HG03460 (cell line): ENCODE results near the gene OR56A4.

ENCODE experiments used
- ATAC-seq: cut with Tn5 transposase; IDR thresholded peaks from one replicate; pipeline ENCODE4 v1.9.1; 2021; ENCODE audit not compliant: unreplicated experiment

The OR56A4 gene

GRCh38 chr11:6006846-6007245 is at the start of gene OR56A4:
Gene OR56A4 (minus strand): TSS chr11:6006946. CDS start chr11:6002992, 3,954 bp downstream.
- no peak for ATAC-seq

DNA sequence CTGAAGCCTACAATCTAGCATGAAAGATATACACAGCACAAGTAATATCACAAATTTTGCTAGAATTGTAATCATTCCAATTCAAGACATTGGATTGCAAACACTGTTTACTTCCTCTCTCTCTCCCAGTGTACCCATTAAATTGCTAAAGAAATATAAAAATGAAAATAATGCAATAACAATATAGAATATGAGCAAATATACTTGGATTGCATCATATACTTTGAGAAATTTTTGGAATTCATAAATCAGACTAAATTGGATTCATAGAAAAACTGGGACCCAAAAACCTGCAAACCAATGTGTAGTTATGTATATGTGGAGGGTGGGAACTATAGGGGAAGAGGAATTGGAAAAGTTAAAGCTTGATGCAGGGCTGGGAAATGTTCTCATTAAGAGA is 48.8 kb upstream of the OR56A4 start:
- ATAC-seq: no peak

DNA sequence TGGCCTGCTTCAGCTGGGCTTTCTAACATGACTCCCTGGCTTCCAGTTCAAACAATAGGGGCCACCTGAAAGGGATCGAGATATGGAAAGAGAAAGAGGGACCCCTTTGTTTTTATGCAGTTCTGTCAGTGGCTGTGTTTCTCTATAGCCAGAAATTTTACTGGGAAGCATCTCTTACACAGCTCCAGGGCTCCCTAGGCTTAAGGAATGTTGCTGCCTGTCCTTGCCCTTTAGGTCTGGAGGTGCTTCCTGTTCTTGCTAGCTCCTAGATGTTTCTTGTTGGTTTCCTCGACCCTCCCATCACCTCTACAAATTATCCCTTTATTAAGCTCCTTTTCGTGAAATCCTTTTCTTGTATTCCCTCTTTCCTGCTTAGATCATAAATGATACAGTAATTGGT is 45.6 kb upstream of the OR56A4 start:
- no peak for ATAC-seq

DNA sequence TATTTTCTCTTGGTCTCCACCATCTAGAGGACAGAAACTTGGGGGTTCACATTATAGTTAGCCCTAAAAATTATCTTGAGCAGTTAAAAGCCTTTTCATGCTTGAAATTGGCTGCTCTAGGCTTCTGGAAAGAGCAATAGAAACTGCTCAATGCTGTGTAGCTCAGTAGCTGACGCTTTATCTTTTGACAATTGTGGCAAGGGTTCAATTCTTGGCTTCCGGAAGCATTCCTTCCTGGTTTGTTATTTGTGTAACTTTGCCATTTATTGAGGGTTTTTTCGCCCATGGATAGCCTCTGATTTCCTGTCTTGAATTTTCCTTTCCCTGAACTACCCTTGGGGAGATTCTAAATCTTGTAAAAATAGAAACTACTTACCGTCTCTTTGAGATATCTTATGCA is 34.1 kb upstream of the OR56A4 start:
- ATAC-seq: no peak

- ATAC-seq: no peak
Observed at GRCh38 chr11:6030708-6031405, 24.1 kb upstream of the OR56A4 start, which contains the start of gene OR56A1. Gene OR56A1 (minus strand): TSS chr11:6030758. CDS start chr11:6027692, 3,066 bp downstream.

DNA sequence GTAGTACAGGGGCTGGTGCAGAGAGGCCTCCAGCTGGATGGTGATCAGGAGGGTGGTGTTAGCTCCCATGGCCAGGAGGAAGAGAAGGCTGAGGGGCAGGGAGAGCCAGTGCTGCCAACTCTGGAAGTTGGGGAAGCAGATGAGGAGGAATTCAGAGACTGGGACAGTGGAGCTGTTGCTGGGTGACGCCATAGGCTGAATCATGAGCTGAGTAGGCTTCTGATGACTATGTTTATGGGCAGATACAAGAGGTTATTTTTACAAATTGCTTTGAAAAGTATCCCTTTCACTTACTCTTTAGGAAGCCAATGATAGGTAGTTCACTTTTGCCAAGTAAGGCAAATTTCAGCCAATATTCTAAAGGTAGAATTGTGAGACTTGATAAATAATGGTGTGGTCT is 20.8 kb upstream of the OR56A4 start:
- ATAC-seq: no peak

GRCh38 chr11:6025056-6025455 is 18.3 kb upstream of the OR56A4 start:
- ATAC-seq: no peak

DNA sequence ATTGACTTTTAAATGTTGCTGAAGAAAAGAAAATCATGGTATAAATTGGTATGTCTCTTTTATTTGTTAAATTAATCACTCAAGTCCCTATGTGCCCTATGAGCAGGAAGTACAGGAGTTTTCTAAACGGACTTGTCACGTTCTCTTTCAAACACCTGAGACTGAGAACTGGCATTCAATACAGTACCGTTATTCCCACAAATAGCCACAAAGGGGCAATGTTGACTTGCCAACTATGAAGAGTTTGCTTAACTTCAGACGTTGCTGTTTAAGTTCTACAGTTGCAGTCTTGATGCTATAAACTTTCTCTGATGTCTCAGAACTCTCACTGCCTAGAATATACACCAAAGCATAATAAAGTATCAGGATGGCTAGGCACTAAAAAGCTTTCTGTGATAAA is 16.2 kb upstream of the OR56A4 start:
- ATAC-seq: no peak

DNA sequence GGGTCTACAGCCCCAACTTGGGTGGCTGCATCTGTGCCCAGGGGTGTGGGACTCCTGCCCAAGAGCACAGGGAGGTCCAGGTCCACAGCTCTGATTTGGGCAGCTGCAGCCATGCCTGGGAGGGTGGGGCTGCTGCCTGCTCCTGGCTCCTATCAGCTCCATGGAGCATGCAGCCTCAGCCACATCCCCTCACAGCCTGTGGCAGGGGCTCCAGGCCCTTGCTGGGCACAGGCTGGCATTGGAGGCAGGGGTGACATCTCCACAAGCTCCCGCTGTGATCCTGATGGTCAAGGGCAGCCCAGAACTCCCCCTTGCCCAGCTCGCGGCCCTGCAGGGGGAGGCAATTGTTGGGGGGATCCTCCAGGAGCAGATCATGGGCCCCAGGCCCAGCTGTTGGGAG is 6.3 kb upstream of the OR56A4 start:
- no peak for ATAC-seq

- ATAC-seq: no peak
Observed at GRCh38 chr11:6012035-6012668, 5.4 kb upstream of the OR56A4 start.

- no peak for ATAC-seq
Observed at GRCh38 chr11:6006395-6006794, 351 bp downstream of the OR56A4 start.

GRCh38 chr11:6002202-6002699 is 4.5 kb downstream of the OR56A4 start:
- ATAC-seq: no peak

DNA sequence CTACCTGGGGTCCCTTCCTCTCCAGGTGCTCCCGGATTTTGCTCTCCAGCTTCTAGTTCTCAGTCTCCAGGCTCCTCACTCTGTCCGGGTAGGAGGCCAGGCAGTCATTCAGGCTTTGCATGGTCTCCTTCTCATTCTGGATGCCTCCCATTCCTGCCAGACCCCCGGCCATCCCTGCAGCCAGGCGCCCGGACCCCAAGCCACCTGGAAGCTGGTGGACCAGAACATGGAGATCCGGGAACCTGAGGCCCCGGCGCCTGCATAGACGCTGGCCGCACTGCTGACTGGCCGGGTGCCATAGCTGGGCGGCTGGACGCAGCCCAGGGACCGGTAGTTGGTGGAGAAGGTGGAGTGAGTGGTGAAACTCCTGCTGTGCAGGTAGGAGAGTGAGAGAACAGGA is 12.0 kb downstream of the OR56A4 start:
- ATAC-seq: no peak

GRCh38 chr11:5992604-5993251 is 14.0 kb downstream of the OR56A4 start:
- no peak for ATAC-seq

GRCh38 chr11:5992150-5992549 is 14.6 kb downstream of the OR56A4 start:
- ATAC-seq: no peak

DNA sequence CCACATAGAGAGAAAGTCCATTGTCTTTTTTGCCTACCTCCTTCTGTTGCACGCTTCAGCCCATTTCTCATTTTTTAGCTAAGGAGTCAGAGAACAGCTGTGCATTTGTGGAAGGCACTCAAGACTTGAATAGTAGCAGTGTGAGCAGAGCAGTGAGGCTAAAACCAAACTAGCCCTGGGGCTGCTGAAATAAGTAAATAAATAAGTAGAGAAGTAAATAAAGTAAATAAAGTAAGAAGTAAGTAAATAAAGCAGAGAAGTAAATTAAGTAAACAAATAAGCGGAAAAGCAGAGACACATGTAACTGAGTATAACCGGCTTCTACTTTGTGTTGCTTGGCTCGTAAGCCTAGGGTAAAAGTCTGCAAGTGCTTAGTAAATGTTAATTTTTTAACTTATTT is 17.5 kb downstream of the OR56A4 start:
- ATAC-seq: no peak

GRCh38 chr11:5986885-5987284 is 19.9 kb downstream of the OR56A4 start, which contains the start of gene OR52L1:
Gene OR52L1 (minus strand): TSS chr11:5986985. CDS start chr11:5986930, 55 bp downstream.
- no peak for ATAC-seq

- no peak for ATAC-seq
Observed at GRCh38 chr11:5983443-5983842, 23.3 kb downstream of the OR56A4 start.

DNA sequence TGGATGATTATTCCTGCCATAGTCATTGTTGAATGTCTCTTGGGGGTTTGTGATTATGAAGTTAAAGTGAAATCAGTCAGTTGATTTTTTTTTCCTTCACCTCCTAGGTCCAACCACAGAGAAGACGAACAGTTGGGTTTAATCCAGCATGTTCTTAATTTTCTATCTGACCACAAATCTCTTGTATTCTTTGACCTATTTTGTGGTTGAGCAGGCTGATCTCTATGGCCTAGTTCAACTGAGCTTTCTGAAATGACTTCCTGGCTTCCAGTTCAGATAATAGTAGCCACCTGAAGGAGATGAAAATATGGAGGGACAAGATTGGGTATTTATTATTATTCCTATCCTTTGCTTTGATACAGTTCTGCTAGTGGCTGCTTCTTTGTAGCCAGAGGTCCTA is 33.2 kb downstream of the OR56A4 start:
- ATAC-seq: no peak

DNA sequence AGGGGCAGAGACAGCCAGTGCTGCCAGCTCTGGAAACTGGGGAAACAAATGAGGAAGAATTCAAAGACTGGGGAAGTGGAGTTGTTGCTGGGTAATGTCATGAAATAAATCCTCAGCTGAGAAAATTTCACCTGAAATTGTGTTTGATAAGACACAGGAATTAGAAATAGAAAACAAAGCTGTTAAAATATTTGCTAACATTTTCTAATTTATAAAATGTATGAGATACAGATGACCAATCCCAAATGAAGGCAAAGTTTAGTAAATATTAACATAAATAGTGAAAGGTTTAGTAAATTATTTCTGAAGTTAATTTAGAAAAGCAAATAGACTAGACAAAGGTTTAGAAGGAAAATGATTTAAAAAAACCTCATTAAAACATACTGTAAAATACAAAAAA is 38.4 kb downstream of the OR56A4 start, which contains the start of gene OR56A5:
TSS of gene OR56A5 (minus strand) at position 101 of the 400 bp plus-strand sequence. CDS start at position 101, 0 bp downstream.
- no peak for ATAC-seq

DNA sequence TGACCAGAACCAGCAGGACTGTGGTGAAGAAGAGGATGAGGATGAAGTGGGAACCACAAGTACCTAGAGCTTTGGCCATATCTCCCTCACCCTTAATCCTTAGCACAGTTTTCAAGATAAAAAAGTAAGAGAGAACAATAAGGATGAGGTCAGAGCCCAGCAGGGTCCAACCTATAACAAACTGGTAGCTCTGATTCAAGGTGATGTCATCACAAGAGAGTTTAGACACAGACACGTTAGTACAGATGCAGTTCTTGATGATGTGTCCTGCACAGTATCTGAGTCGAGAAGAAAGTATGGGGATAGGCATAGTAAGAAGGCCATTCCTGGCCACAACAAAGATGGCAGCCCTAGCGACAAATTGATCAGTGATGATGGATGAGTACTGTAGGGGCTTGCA is 39.0 kb downstream of the OR56A4 start:
- ATAC-seq: no peak

GRCh38 chr11:5966958-5967357 is 39.8 kb downstream of the OR56A4 start:
- no peak for ATAC-seq
